Measurements from ENCODE around the gene KCNH4.
A peak's percentile ranks its signal among the peaks of the same experiment; 100 is the strongest.
"Not testable (repeated sequence)": the region's sequence is repeated elsewhere in the genome, so short reads cannot be mapped to it uniquely, and the experiment has no call there.

Gene KCNH4

GRCh38 chr17:42180922-42181850, at the start of gene KCNH4:
Gene KCNH4, minus strand, starts transcription at chr17:42181142. Its CDS starts 197 bp downstream, at chr17:42180945.
- peak; percentile 93 for DNase-seq

- DNase-seq: peak; percentile 24
These were observed 49.3 kb upstream of the KCNH4 start for GRCh38 chr17:42230225-42230624.

- no peak for DNase-seq
These were observed 47.1 kb upstream of the KCNH4 start for GRCh38 chr17:42227849-42228700.

GRCh38 chr17:42225646-42226045, 44.7 kb upstream of the KCNH4 start:
- no peak for DNase-seq

GRCh38 chr17:42224651-42225050, 43.7 kb upstream of the KCNH4 start:
- DNase-seq: no peak

- peak; percentile 47 for DNase-seq
These were observed 41.2 kb upstream of the KCNH4 start for GRCh38 chr17:42221886-42222745.

- DNase-seq: not testable (repeated sequence)
These were observed 38.3 kb upstream of the KCNH4 start for GRCh38 chr17:42219280-42219679.

GRCh38 chr17:42214156-42214555, 33.2 kb upstream of the KCNH4 start:
- no peak for DNase-seq

- no peak for DNase-seq
These were observed 31.4 kb upstream of the KCNH4 start for GRCh38 chr17:42212382-42212781.

DNA sequence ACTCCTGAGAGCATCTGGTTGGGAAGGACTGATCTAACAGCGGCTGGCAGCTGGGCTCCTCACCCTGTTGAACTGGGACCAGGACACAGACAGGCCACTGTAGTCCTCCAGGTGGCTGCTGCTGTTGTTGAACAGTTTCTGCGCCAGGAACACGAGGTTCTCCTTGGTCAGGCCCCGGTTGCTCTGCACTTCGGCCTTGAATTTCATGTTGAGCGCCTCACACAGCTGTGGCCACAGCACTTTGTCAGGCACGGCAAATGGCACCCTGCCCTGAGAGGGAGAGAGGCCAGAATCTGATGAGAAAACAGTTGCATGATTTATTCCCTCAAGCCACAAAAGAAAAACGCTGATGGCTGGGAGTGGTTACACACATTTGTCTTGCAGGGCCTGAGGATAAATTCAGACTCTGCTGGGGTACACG, 31.0 kb upstream of the KCNH4 start:
- not testable (repeated sequence) for DNase-seq

GRCh38 chr17:42210046-42210445, 29.1 kb upstream of the KCNH4 start:
- no peak for DNase-seq

- not testable (repeated sequence) for DNase-seq
These were observed 25.2 kb upstream of the KCNH4 start for GRCh38 chr17:42206153-42206612.

DNA sequence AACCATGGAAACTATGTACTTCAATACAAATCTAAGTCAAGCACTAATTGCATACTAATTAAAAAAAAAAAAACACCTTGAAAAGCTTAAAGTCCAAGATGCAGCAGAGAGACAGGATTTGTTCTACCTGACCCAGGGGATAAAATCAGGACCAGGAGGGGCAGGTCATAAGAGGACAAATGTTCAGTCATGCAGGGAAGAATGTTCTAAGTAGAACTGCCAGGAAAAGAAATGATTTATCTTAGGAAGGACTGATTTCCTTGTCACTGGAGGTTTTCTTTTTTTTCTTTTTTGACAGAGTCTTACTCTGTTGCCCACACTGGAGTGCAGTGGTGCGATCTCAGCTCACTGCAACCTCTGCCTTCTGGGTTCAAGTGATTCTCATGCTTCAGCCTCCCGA, 22.4 kb upstream of the KCNH4 start:
- DNase-seq: no peak

- no peak for DNase-seq
These were observed 21.8 kb upstream of the KCNH4 start for GRCh38 chr17:42202696-42203095.

DNA sequence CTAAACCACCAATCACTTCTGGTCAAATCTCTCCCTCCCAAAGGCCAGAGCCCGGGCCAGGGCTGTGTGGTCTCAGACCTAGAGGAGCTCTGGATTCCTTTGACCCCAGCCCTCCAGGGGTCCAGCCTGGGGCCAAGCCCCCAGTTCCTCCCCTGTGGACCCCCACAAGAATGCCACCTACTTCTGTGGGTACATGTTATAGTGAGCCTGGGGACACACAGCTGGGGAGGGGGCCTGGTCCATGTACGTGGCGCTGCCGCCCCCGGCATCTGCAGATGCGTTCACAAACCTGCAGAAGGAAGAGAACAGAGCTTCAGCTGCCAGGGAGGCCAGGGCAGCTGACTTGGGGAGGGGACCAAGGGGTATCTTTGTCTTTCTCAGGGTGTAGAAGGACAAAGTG, 21.2 kb upstream of the KCNH4 start:
- DNase-seq: no peak

DNA sequence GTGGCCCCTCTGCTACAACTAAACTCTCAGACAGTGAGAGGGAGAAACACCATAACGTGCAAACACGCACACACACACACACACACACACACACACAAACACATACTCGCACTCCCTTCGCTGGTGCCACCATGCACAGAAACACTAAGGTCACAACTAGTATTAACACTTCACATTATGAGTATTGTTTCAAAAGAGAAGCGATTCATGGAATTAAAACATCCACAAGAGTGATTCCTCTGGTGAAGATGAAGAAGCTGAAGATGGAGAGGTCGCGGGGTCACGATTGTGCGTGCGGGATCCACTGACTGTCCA, 20.5 kb upstream of the KCNH4 start:
- DNase-seq: no peak

- DNase-seq: no peak
These were observed 19.9 kb upstream of the KCNH4 start for GRCh38 chr17:42200706-42201457.

- DNase-seq: no peak
These were observed 18.6 kb upstream of the KCNH4 start for GRCh38 chr17:42199416-42200011.

GRCh38 chr17:42198897-42199296, 18.0 kb upstream of the KCNH4 start:
- no peak for DNase-seq

- no peak for DNase-seq
These were observed 16.7 kb upstream of the KCNH4 start for GRCh38 chr17:42197564-42198156.
